GM19239 (cell line): ENCODE results near the gene GSPT1.
"Not testable (repeated sequence)": the region's sequence is repeated elsewhere in the genome, so short reads cannot be mapped to it uniquely, and the experiment has no call there.

Experiments
- DNase-seq: peaks from one replicate; pipeline ENCODE4 v3.0.0; 2011; ENCODE audit warnings: low spot score; ENCODE audit not compliant: insufficient read length
- FAIRE-seq: peaks from 2 replicates; lab custom pipeline; 2011; peaks lifted over from hg19 to GRCh38; lab: Jason Lieb, UNC

Gene GSPT1

DNA sequence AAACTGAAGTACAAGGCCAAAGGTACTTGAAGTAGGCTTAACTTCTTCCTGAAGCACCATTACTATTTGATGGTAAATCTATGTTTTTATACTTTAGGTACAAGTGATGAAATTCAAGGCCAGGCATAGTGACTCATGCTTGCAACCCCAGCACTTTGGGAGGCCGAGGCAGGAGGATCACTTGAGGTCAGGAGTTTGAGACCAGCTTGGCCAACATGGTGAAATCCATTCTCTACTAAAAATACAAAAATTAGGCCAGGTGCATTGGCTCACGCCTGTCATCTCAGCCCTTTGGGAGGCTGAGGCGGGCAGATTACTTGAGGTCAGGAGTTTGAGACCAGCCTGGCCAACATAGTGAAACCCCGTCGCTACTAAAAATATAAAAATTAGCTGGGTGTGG lies 92.1 kb downstream of the GSPT1 start:
- not testable (repeated sequence) for DNase-seq, FAIRE-seq

DNA sequence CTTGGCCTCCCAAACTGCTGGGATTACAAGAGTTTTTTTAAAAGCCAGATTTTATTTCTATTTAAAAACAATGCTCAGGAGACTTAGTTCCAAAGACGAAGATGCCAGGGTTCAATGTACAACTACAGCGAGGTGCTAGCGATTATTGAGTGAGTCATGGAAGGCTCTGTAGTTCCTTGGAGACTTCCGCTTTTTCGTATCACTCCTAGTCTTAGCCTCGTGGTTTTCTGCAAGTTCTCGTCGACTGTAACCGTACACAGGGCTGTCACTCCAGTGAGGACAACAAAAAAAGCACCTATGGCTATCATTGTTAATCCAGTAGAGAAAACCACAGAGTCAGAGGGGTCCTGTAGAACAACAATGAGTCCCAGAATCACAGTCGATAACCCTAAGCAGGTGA lies 96.0 kb downstream of the GSPT1 start:
- no peak for DNase-seq
- no peak for FAIRE-seq

GRCh38 chr16:11818970-11819369 lies 96.8 kb downstream of the GSPT1 start:
- not testable (repeated sequence) for FAIRE-seq, DNase-seq
